ES-I3 (cell line): ENCODE data around the gene BORCS6.

Source experiments
- H3K36me3 ChIP-seq: 2 replicates; pipeline ENCODE4 v1.6.1; 2013; ENCODE audit warnings: mild to moderate bottlenecking, low read length, control low read depth, moderate library complexity; ENCODE audit not compliant: insufficient read depth
- H3K4me1 ChIP-seq: 2 replicates; pipeline ENCODE4 v1.6.1; 2013; ENCODE audit warnings: mild to moderate bottlenecking, control low read depth, low read length; ENCODE audit not compliant: insufficient read depth
- H3K9ac ChIP-seq: 2 replicates; pipeline ENCODE4 v1.6.1; 2013; ENCODE audit warnings: low read depth, mild to moderate bottlenecking, low read length, moderate library complexity
- H3K9me3 ChIP-seq: 2 replicates; pipeline ENCODE4 v1.6.1; 2013; ENCODE audit warnings: mild to moderate bottlenecking, low read length, moderate library complexity; ENCODE audit not compliant: control insufficient read depth, insufficient read depth

BORCS6 gene

GRCh38 chr17:8156246-8156992 is 33.6 kb downstream of the BORCS6 start:
- no peaks in the 10 kb centered on the region for H3K9me3 ChIP-seq
- H3K36me3 ChIP-seq: peaks cover 12% of the 10 kb centered on the region
- H3K4me1 ChIP-seq: peaks cover 17% of the 10 kb centered on the region
- peak overlapping the region; percentile 80 for H3K9ac ChIP-seq

GRCh38 chr17:8155996-8156245 is 34.1 kb downstream of the BORCS6 start:
- Histone ChIP-seq H3K36me3 (peaks cover 7% of the 10 kb centered on the region), H3K9me3 (no peaks in the 10 kb centered on the region), H3K9ac (peak overlapping the region; percentile 80), H3K4me1 (peaks cover 17% of the 10 kb centered on the region)

- Histone ChIP-seq H3K9me3 (no peaks in the 10 kb centered on the region), H3K4me1 (peaks cover 17% of the 10 kb centered on the region), H3K9ac (peak overlapping the region; percentile 80), H3K36me3 (peaks cover 6% of the 10 kb centered on the region; the same call in 1 of the 2 replicates)
These were observed 34.6 kb downstream of the BORCS6 start for GRCh38 chr17:8155231-8155995.

- no peaks in the 10 kb centered on the region for H3K9me3 ChIP-seq
- H3K36me3 ChIP-seq: 0 out of 2 replicates have a peak, but pooled peaks cover under 1% of the 10 kb centered on the region
- H3K9ac ChIP-seq: peak overlapping the region; percentile 80; the same call in 1 of the 2 replicates
- H3K4me1 ChIP-seq: peaks cover 17% of the 10 kb centered on the region
These were observed 35.3 kb downstream of the BORCS6 start for GRCh38 chr17:8154608-8155155.

GRCh38 chr17:8153957-8154607 is 35.9 kb downstream of the BORCS6 start:
- Histone ChIP-seq H3K9ac (peak overlapping the region; percentile 80), H3K36me3 (no peaks in the 10 kb centered on the region; the same call in 1 of the 2 replicates), H3K9me3 (no peaks in the 10 kb centered on the region), H3K4me1 (peaks cover 17% of the 10 kb centered on the region)

- Histone ChIP-seq H3K4me1 (peaks cover 17% of the 10 kb centered on the region), H3K9me3 (no peaks in the 10 kb centered on the region), H3K9ac (peak overlapping the region; percentile 80; the same call in 1 of the 2 replicates), H3K36me3 (no peaks in the 10 kb centered on the region; the same call in 1 of the 2 replicates)
These were observed 36.4 kb downstream of the BORCS6 start for GRCh38 chr17:8153525-8153956.

GRCh38 chr17:8153031-8153451 is 36.9 kb downstream of the BORCS6 start:
- H3K4me1 ChIP-seq: peaks cover 17% of the 10 kb centered on the region
- no peak overlapping the region; the same call in 1 of the 2 replicates for H3K9ac ChIP-seq
- no peaks in the 10 kb centered on the region for H3K9me3 ChIP-seq
- no peaks in the 10 kb centered on the region; the same call in 1 of the 2 replicates for H3K36me3 ChIP-seq

GRCh38 chr17:8152112-8152775 is 37.7 kb downstream of the BORCS6 start, which contains the start of gene PER1:
Gene PER1, minus strand, starts transcription at chr17:8152404. Its CDS starts 1,698 bp downstream, at chr17:8150706.
- H3K9me3 ChIP-seq: no peaks in the 10 kb centered on the region
- no peaks in the 10 kb centered on the region; the same call in 1 of the 2 replicates for H3K36me3 ChIP-seq
- H3K9ac ChIP-seq: peak within 1 kb of the TSS; percentile 68
- H3K4me1 ChIP-seq: peaks cover 17% of the 10 kb centered on the region

GRCh38 chr17:8151641-8152111 is 38.3 kb downstream of the BORCS6 start:
- Histone ChIP-seq H3K9ac (peak overlapping the region; percentile 68), H3K9me3 (no peaks in the 10 kb centered on the region), H3K4me1 (peaks cover 17% of the 10 kb centered on the region), H3K36me3 (no peaks in the 10 kb centered on the region; the same call in 1 of the 2 replicates)

GRCh38 chr17:8151120-8151640 is 38.8 kb downstream of the BORCS6 start:
- Histone ChIP-seq H3K9ac (peak overlapping the region; percentile 68), H3K9me3 (no peaks in the 10 kb centered on the region), H3K36me3 (no peaks in the 10 kb centered on the region; the same call in 1 of the 2 replicates), H3K4me1 (peaks cover 17% of the 10 kb centered on the region)

GRCh38 chr17:8150194-8151119 is 39.5 kb downstream of the BORCS6 start:
- H3K36me3 ChIP-seq: no peaks in the 10 kb centered on the region; the same call in none of the 2 replicates
- H3K4me1 ChIP-seq: peaks cover 15% of the 10 kb centered on the region
- peak overlapping the region; percentile 68; the same call in 1 of the 2 replicates for H3K9ac ChIP-seq
- no peaks in the 10 kb centered on the region for H3K9me3 ChIP-seq

GRCh38 chr17:8149419-8150193 is 40.4 kb downstream of the BORCS6 start:
- peaks cover 7% of the 10 kb centered on the region for H3K4me1 ChIP-seq
- H3K36me3 ChIP-seq: no peaks in the 10 kb centered on the region; the same call in none of the 2 replicates
- H3K9me3 ChIP-seq: no peaks in the 10 kb centered on the region
- no peak overlapping the region for H3K9ac ChIP-seq
